ENCODE results near the gene FAM120B.

FAM120B gene

GRCh38 chr6:170287371-170287876 is 19.1 kb upstream of the FAM120B start:
- no peak for DNase-seq

- DNase-seq = no peak
These were observed 18.4 kb upstream of the FAM120B start for GRCh38 chr6:170288091-170288631.

- DNase-seq = no peak
These were observed 17.7 kb upstream of the FAM120B start for GRCh38 chr6:170288852-170289179.

- DNase-seq = no peak
These were observed 17.2 kb upstream of the FAM120B start for GRCh38 chr6:170289180-170289931.

GRCh38 chr6:170289951-170290295 is 16.6 kb upstream of the FAM120B start:
- DNase-seq = no peak

GRCh38 chr6:170290296-170291128 is 16.0 kb upstream of the FAM120B start, which contains the start of gene DLL1:
DLL1 (minus strand) TSS chr6:170291078; CDS start chr6:170290139, 939 bp downstream.
- DNase-seq = peak; percentile 44

GRCh38 chr6:170291271-170292110 is 15.1 kb upstream of the FAM120B start:
- DNase-seq = peak; percentile 54

GRCh38 chr6:170292111-170292406 is 14.5 kb upstream of the FAM120B start:
- no peak for DNase-seq

GRCh38 chr6:170292407-170293158 is 14.0 kb upstream of the FAM120B start:
- no peak for DNase-seq

GRCh38 chr6:170293341-170294231 is 13.0 kb upstream of the FAM120B start:
- DNase-seq = no peak

- no peak for DNase-seq
These were observed 12.2 kb upstream of the FAM120B start for GRCh38 chr6:170294298-170294730.

- no peak for DNase-seq
These were observed 11.6 kb upstream of the FAM120B start for GRCh38 chr6:170294813-170295509.

GRCh38 chr6:170295510-170296422 is 10.8 kb upstream of the FAM120B start:
- DNase-seq = no peak

- no peak for DNase-seq
These were observed 10.2 kb upstream of the FAM120B start for GRCh38 chr6:170296423-170296745.

- no peak for DNase-seq
These were observed 9.6 kb upstream of the FAM120B start for GRCh38 chr6:170296746-170297575.

- DNase-seq = no peak
These were observed 8.8 kb upstream of the FAM120B start for GRCh38 chr6:170297576-170298330.

- no peak for DNase-seq
These were observed 7.9 kb upstream of the FAM120B start for GRCh38 chr6:170298688-170299087.

GRCh38 chr6:170301184-170301583 is 5.4 kb upstream of the FAM120B start:
- DNase-seq = no peak

Data from NCI-H2227 treated with DMSO at 0.1 percent for 48 hours (cell line).